NCI-H1417 treated with DMSO at 0.1 percent for 48 hours (cell line): ENCODE results near the gene PSMD14.

Source experiments
- DNase-seq: peaks from one replicate; lab custom pipeline; 2025; lab: John Stamatoyannopoulos, UW

PSMD14 gene

GRCh38 chr2:161419638-161420190 lies 111.5 kb downstream of the PSMD14 start:
- DNase-seq = no peak

DNA sequence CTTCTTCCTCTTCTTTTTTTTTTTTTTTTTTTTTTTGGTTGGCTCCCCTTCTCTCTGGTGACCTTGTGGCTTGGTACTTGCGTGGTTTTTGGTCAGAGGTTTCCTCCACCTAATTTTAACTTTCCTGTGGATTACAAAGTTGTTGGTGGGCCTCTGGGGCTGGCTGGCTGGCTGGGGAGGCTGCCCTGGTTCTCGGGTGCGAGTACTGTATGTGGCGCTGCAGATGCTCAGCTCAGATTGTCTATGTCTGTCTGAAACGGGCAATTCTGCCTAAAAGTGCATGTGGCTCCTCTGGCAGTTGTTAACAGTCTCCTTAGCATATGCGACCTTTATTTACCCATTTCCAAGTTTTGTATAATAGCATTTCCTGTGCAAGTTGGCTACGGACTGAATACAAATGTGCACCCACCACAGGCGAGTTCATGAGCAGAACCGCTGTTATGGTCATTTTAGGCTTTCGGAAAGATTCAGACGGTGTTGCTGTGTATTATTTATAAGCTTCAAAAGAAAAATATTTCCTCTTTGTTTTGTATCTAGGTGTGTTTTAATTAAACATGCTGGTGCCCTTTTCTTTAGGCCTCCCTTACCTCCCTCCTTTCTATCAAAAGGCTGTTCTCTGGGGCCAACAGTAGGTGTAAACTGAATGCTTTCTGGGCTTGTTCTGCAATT lies 112.3 kb downstream of the PSMD14 start:
- DNase-seq = no peak

- DNase-seq = no peak
Observed at GRCh38 chr2:161421686-161422085, 113.5 kb downstream of the PSMD14 start.

GRCh38 chr2:161422816-161423403 lies 114.7 kb downstream of the PSMD14 start:
- DNase-seq = no peak

DNA sequence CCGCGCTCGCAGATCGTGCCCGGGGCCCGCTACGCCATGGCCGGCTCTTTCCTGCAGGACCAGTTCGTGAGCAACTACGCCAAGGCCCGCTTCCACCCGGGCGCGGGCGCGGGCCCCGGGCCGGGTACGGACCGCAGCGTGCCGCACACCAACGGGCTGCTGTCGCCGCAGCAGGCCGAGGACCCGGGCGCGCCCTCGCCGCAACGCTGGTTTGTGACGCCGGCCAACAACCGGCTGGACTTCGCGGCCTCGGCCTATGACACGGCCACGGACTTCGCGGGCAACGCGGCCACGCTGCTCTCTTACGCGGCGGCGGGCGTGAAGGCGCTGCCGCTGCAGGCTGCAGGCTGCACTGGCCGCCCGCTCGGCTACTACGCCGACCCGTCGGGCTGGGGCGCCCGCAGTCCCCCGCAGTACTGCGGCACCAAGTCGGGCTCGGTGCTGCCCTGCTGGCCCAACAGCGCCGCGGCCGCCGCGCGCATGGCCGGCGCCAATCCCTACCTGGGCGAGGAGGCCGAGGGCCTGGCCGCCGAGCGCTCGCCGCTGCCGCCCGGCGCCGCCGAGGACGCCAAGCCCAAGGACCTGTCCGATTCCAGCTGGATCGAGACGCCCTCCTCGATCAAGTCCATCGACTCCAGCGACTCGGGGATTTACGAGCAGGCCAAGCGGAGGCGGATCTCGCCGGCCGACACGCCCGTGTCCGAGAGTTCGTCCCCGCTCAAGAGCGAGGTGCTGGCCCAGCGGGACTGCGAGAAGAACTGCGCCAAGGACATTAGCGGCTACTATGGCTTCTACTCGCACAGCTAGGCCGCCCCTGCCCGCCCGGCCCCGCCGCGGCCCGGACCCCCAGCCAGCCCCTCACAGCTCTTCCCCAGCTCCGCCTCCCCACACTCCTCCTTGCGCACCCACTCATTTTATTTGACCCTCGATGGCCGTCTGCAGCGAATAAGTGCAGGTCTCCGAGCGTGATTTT lies 115.5 kb downstream of the PSMD14 start:
- DNase-seq = no peak

GRCh38 chr2:161424394-161424769 lies 116.2 kb downstream of the PSMD14 start:
- DNase-seq = no peak

- DNase-seq = no peak
Observed at GRCh38 chr2:161424891-161425727, 116.9 kb downstream of the PSMD14 start.

GRCh38 chr2:161425728-161426454 lies 117.7 kb downstream of the PSMD14 start:
- DNase-seq = no peak

DNA sequence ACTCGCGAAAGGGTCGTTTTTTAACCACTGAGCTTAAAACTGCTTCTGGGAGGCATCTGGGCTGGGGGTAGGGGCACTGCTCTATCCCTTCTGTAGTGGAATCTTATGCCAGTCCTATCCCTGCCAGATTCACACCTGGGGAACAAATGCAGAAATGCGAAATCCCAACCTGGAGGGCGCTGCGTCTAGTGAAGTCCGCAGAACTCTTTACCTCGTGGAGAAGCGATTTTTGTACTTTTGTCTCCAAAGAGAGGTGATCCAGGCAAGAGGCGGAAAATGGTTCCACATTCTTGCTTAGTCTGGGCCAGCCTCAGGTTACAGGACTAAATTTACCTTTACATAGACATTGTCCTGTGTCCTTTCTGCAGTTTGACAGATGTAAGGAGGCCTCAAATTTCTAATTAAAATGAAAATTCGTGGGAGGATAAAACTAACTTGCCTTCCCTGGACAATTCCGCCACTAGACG lies 118.3 kb downstream of the PSMD14 start:
- no peak for DNase-seq

DNA sequence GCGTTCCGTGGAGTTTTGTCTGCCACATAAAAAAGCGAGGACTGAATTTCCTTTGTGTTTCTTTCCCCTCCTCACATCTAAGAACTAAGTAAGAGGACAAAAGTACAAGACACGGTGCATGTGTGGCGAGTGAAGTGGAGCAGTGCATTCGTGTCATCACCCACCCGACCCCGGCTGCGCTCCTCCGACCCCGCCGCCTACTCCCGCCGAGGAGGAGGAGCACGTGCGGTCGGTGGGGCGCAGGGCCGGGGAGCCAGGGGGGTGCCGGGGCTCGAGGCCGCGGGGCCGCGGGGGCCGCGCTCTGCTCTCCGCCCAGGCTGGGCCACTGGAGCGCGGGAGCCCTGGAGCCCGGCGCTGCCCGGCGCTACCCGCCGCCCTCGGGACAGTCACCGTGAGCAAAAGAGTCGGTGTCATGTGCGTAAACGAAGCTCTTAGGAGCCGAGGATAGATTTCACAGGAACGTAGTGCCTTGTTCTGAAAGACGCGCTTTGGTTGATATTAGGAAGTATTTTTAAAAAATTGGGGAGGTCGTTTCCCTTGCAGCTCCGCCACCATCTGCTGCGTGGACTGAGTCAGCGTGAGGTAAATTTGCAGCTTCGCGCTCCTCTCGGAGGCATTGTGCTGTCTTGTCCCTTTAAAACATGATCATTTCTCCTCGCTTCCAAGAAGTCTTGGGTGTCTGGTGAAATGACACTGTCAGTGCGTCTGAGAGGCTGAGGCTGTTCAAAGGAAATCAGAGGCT lies 118.9 kb downstream of the PSMD14 start:
- no peak for DNase-seq

DNA sequence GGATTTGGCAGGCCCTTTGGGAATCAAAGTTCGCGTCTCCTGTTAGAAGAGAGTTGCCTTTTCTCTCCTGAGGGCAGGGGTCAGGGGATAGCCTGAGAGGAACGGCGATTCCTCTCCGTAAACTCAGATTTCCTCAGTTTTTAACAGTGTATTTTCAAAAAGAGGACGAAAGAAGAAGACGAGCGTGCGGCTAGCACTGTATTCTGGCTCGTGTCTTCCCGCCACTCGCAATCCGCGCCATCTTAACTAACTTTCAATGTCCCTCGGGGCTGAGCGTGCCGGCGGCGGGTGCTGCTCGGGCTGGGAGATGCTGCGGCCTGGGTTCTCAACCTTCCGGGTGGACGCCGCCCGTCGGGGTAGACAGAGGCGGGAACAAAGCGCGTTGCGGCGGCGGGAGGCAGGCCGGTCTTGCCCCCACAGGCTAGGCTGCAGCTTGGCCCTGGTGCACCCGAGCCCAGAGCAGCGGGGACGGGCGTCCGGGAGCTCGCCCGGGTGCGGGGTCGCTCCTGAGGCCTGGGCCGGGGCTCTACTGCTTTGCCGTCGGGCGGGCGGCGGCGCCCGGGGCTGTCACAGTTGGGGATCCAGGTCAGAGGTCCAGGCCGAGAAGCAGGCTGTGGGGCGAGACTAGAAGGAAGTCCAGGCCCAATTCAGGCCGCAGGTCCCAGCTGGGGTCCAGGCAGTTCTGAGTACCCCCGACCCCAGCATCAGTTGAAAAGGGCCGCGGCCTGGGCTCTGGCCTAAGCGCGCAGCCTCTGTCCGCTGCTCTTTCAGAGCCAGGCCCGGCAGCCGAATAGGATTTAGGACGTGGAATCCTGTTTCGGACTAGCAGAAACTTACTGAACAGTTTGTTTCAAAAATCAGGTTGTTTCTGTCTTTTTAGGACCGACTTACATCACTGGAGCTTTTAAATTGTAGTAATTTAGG lies 119.7 kb downstream of the PSMD14 start:
- no peak for DNase-seq

- DNase-seq = no peak
Observed at GRCh38 chr2:161430386-161430785, 122.2 kb downstream of the PSMD14 start.

GRCh38 chr2:161432107-161432506 lies 123.9 kb downstream of the PSMD14 start:
- no peak for DNase-seq

- no peak for DNase-seq
Observed at GRCh38 chr2:161434118-161434517, 125.9 kb downstream of the PSMD14 start.

- DNase-seq = no peak
Observed at GRCh38 chr2:161436411-161436810, 128.2 kb downstream of the PSMD14 start.

DNA sequence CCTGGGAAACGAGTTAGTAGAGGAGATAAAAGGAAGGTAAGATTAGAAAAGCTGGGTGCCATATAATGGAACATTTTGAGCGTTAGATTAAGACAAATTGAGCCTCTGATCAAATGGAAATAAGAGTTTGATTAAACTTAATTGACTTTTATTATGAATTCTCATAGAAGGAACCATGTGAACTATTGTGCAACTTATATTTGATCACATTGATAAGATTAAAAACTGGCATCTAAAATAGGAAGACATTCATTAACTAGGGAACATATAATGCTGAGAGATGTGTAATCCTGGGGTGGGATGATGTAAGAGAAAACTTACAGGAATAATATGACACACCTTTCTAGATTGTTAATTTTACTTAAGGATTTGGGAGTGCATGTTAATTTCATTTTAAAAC lies 130.4 kb downstream of the PSMD14 start:
- no peak for DNase-seq

- DNase-seq = no peak
Observed at GRCh38 chr2:161445097-161445496, 136.9 kb downstream of the PSMD14 start.

DNA sequence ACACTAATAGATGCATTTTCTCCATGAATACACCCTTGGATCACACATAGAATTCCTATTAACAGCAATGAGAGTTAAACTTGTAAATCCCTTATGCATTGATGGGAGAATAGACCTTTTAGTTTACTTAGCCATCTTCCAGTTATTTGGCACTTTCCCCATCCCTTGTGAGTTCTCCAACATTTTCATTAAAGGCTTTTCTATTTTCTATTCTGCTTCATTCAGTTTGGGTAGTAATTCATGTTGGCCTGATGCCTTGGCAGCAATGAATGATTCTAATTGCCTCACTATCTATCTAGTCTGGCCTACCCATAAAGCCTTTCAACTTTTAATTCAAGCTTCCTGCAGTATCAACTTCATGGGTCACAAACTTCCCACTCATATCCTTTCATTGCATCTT lies 140.2 kb downstream of the PSMD14 start:
- no peak for DNase-seq
